Parathyroid adenoma (tissue), 2 donors: ENCODE measurements around the gene ZDBF2.
"Not testable (repeated sequence)": the region's sequence is repeated elsewhere in the genome, so short reads cannot be mapped to it uniquely, and the experiment has no call there.

Experiments used
- H2AFZ ChIP-seq: fragments of 300-600 bp; sonication (generic); one replicate; pipeline ENCODE4 v1.7.0; 2017; ENCODE audit warnings: antibody characterized with exemption, mild to moderate bottlenecking
- H3K27ac ChIP-seq: fragments of 300-600 bp; sonication (generic); one replicate; pipeline ENCODE4 v1.7.0; 2017
- H3K27me3 ChIP-seq: fragments of 300-600 bp; sonication (generic); one replicate; pipeline ENCODE4 v1.7.0; 2017; ENCODE audit warnings: low read length; ENCODE audit not compliant: control insufficient read depth, insufficient read depth
- H3K36me3 ChIP-seq: fragments of 300-600 bp; sonication (generic); one replicate; pipeline ENCODE4 v1.7.0; 2017; ENCODE audit warnings: low read length; ENCODE audit not compliant: control insufficient read depth, insufficient read depth
- H3K4me1 ChIP-seq: fragments of 300-600 bp; sonication (generic); one replicate; pipeline ENCODE4 v1.7.0; 2017; ENCODE audit warnings: control low read depth
- H3K4me2 ChIP-seq: fragments of 300-600 bp; sonication (generic); one replicate; pipeline ENCODE4 v1.7.0; 2017; ENCODE audit warnings: low read length
- H3K4me3 ChIP-seq: fragments of 300-600 bp; sonication (generic); one replicate; pipeline ENCODE4 v1.7.0; 2017; ENCODE audit warnings: low read depth, low read length
- H3K79me2 ChIP-seq: fragments of 300-600 bp; sonication (generic); one replicate; pipeline ENCODE4 v1.7.0; 2017; ENCODE audit warnings: control low read depth
- H3K9ac ChIP-seq: fragments of 300-600 bp; sonication (generic); one replicate; pipeline ENCODE4 v1.7.0; 2017; ENCODE audit warnings: mild to moderate bottlenecking
- H3K9me3 ChIP-seq: fragments of 300-600 bp; sonication (generic); one replicate; pipeline ENCODE4 v1.7.0; 2017; ENCODE audit warnings: low read length; ENCODE audit not compliant: control insufficient read depth
- TF ChIP-seq, protein P1 (sequence below): fragments of 300-600 bp; sonication (generic); IDR thresholded peaks from one replicate; pipeline ENCODE4 v1.7.0; 2017; ENCODE audit warnings: antibody characterized with exemption, mild to moderate bottlenecking
- donor health status: primary hyperparathyroidism.

Gene ZDBF2

DNA sequence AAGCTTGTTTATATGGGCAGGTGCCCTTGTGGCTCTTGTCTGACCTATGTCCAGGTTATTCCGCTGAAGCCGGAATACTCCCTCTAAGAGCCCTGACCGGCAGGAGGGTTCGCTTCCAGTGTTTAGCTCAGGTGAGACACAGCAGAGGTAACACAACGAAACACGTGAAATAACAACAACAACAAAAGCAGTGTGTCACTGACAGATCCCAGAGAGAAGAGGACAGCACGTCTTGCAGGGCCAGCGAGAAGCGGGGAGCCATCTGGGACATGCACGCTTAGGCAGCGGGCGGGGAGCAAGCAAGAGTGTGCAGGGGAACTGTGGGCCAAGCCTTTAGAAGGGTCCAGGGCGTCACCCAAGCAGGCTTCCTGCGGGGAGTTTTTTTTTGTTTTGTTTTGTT, 17.1 kb upstream of the ZDBF2 start:
- H3K27ac ChIP-seq, result no peak overlapping the region
- no peak overlapping the region for H3K4me2 ChIP-seq
- H3K9me3 ChIP-seq, result no peaks in the 10 kb centered on the region
- H3K9ac ChIP-seq, result no peak overlapping the region
- H3K36me3 ChIP-seq, result no peaks in the 10 kb centered on the region
- TF ChIP-seq, protein P1, sequence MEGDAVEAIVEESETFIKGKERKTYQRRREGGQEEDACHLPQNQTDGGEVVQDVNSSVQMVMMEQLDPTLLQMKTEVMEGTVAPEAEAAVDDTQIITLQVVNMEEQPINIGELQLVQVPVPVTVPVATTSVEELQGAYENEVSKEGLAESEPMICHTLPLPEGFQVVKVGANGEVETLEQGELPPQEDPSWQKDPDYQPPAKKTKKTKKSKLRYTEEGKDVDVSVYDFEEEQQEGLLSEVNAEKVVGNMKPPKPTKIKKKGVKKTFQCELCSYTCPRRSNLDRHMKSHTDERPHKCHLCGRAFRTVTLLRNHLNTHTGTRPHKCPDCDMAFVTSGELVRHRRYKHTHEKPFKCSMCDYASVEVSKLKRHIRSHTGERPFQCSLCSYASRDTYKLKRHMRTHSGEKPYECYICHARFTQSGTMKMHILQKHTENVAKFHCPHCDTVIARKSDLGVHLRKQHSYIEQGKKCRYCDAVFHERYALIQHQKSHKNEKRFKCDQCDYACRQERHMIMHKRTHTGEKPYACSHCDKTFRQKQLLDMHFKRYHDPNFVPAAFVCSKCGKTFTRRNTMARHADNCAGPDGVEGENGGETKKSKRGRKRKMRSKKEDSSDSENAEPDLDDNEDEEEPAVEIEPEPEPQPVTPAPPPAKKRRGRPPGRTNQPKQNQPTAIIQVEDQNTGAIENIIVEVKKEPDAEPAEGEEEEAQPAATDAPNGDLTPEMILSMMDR, result no peak
- peaks cover 5% of the 10 kb centered on the region for H3K4me1 ChIP-seq
- H3K79me2 ChIP-seq, result no peaks in the 10 kb centered on the region
- no peak overlapping the region for H2AFZ ChIP-seq
- H3K4me3 ChIP-seq, result no peak overlapping the region
- peaks cover 8% of the 10 kb centered on the region for H3K27me3 ChIP-seq

DNA sequence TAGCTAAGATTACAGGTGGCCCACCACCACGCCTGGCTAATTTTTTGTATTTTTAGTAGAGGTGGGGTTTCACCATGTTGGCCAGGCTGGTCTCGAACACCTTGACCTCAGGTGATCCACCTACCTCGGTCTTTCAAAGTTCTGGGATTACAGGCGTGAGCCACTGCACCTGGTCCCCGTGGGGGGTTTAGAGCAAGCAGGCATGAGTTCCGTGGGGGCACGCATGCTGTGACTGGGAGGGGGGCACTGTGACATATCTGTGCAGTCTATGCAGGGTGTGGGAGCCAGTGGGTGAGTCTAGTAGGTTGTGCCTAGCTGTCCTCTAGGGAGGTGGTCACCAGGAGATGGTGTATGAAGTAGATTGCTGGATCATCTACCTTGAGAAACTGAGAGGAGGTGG, 16.6 kb upstream of the ZDBF2 start:
- Histone ChIP-seq H3K9me3 (no peaks in the 10 kb centered on the region), H2AFZ (no peak overlapping the region), H3K4me1 (peaks cover 5% of the 10 kb centered on the region), H3K9ac (no peak overlapping the region), H3K36me3 (no peaks in the 10 kb centered on the region), H3K79me2 (no peaks in the 10 kb centered on the region), H3K4me3 (no peak overlapping the region), H3K4me2 (no peak overlapping the region), H3K27ac (no peak overlapping the region), H3K27me3 (peaks cover 8% of the 10 kb centered on the region)
- TF ChIP-seq, protein P1, result no peak

DNA sequence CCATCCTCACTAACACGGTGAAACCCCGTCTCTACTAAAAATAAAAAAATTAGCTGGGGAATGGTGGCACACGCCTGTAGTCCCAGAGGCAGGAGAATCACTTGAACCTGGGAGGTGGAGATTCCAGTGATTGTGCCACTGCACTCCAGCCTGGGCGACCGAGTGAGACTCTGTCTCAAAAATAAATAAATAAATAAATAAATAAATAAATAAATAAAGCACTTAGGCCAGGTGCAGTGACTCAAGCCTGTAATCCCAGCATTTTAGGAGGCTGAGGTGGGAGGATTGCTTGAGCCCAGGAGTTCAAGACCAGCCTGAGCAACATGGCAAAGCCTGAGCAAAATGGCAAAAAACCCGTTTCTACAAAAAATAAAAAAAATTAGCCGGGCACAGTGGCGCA, 15.8 kb upstream of the ZDBF2 start:
- H3K9ac ChIP-seq, result not testable (repeated sequence)

DNA sequence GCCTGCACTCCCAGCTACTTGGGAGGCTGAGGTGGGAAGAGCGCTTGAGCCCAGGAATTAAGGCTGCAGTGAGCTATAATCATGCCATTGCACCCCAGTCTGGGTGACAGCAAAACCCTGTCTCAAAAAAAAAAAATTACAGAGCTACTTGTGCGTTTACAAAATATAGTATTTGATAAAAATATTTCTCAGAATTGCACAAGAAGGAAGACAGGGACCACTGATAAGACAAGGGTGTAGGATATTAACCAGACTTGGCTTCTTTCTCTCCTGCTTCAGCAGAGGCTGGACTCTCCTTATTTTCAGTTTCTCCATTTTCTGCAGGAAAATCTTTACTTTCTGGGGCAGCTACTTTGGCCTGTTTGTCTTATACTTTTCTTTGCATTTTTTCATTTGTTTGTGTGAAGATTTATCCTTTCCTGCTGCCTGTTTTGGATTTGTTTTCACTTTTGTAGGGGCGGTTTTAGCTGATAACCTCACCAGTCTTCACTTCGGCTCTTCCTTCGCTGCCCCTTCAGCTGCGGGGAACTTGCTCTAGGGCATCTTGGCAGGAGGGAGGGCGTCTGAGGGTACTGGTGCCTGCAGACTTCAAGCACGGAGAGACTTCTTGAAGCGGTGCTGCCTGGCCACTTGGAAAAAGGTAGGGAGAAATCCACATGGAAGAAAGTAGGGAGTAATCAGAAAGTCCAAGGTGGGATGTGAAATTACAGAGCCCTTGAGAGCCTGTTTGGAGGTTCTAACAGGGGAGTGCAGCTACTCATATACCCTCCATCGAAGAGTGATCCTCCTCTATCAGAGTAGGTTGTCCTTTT, 14.9 kb upstream of the ZDBF2 start:
- Histone ChIP-seq H3K36me3 (no peaks in the 10 kb centered on the region), H3K4me2 (no peak overlapping the region), H2AFZ (no peak overlapping the region), H3K27me3 (peaks cover 3% of the 10 kb centered on the region), H3K9me3 (no peaks in the 10 kb centered on the region), H3K79me2 (no peaks in the 10 kb centered on the region), H3K9ac (no peak overlapping the region), H3K4me1 (peaks cover 5% of the 10 kb centered on the region), H3K4me3 (no peak overlapping the region), H3K27ac (no peak overlapping the region)
- TF ChIP-seq, protein P1, result no peak

More for the DNA sequence above, 15.8 kb upstream of the ZDBF2 start:
- not testable (repeated sequence) for H3K79me2 ChIP-seq, H3K4me2 ChIP-seq, H3K27ac ChIP-seq, H3K9me3 ChIP-seq, H3K36me3 ChIP-seq, H3K4me3 ChIP-seq, H2AFZ ChIP-seq, H3K27me3 ChIP-seq, H3K4me1 ChIP-seq

DNA sequence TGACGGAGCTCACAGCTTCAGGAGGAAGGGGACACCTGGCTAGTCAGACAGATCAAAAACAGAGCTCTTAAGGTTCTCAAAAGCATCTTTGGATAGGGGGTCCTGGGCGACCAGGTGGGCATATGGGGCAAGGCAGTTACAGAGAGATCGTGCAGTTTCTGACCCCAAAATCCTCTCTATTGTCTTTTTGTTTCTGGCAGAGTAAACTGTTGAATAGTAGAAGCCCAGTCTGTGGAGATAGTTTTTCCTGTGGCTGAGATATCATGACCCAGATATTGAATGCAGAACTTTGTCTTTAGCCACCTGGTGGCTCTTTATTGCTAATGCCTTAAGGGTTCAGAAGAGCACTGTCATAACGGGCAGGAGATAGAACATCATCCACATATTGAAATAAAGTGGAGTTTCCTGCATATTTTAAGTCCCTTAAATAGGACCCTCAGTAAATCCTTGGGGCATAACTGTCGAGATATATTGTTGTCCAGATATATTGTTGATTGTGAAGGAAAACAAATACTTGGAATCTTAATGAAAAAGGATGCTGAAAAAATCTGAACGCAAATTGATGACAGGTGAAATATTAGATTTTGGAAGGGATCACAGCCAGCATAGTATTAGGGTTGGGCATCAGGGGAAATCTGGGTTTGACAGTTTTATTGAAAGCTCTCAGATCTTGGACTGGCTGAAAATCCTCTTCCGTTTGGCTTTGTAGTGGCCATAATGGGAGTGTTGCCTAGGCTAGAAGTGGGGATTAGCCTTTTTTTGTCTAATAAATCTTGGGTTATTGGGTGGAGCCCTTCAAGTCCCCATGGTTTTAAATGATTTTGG, 14.1 kb upstream of the ZDBF2 start:
- Histone ChIP-seq H3K36me3 (no peaks in the 10 kb centered on the region), H3K4me3 (no peak overlapping the region), H3K4me2 (no peak overlapping the region), H2AFZ (no peak overlapping the region), H3K4me1 (peaks cover 5% of the 10 kb centered on the region), H3K9ac (no peak overlapping the region), H3K27me3 (peaks cover 3% of the 10 kb centered on the region), H3K9me3 (no peaks in the 10 kb centered on the region), H3K27ac (no peak overlapping the region), H3K79me2 (no peaks in the 10 kb centered on the region)
- TF ChIP-seq, protein P1, result peak; percentile 49
